ENCODE measurements around the gene RGL2.

- TF ChIP-seq SIN3A (IDR thresholded peaks at IDR 0.05; ENCODE audit: borderline replicate concordance, low read depth, low read length), result peak; percentile 52; the same call in 1 of the 2 replicates
- no peak for TF ChIP-seq ZNF280B (CRISPR knock-in tag; IDR thresholded peaks at IDR 0.05; ENCODE audit: borderline replicate concordance)
- 0 out of 2 replicates have a peak, but pooled peaks have one; percentile 26 for TF ChIP-seq CTCF (CRISPR knock-in tag; IDR thresholded peaks at IDR 0.05)
- no peak for TF ChIP-seq CEBPZ (IDR thresholded peaks at IDR 0.05; ENCODE audit: low read length)
- no peak for TF ChIP-seq MYC (CRISPR knock-in tag; IDR thresholded peaks at IDR 0.05; ENCODE audit: borderline replicate concordance)
- no peak for TF ChIP-seq DMTF1 (CRISPR knock-in tag; IDR thresholded peaks at IDR 0.05)
These were observed 14.5 kb upstream of the RGL2 start for GRCh38 chr6:33313105-33313708.

Measured in HepG2 (cell line).